ENCODE data around the gene HAPSTR1.

HAPSTR1 gene

DNA sequence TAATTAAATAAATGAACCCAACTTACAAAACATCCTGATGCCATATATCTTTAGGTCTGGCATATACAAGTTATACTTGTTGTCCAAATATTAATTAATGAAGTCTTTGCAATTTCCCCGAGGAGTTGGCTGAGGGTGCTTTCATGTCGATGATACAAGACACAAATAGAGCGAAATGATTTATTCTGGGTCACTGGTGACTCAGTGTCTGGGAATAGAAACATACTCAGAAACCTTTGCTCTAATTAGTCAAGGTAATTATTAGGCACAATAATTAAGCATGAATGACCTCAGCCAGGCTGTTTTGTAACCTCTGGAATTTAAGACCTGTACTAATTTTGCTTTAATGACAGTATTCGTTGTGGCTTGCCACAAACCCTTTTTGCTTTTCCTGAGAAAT, 37.0 kb upstream of the HAPSTR1 start:
- Histone ChIP-seq H3K4me1 (ENCODE audit: insufficient read depth, low read length) (0 out of 2 replicates have a peak, but pooled peaks cover 4% of the 10 kb centered on the region), H3K27me3 (ENCODE audit: insufficient read depth, low read length) (no peaks in the 10 kb centered on the region), H3K9me3 (ENCODE audit: insufficient read depth, low read depth, low read length) (no peaks in the 10 kb centered on the region), H3K27ac (ENCODE audit: low read length) (no peak overlapping the region), H3K4me3 (ENCODE audit: low read length) (no peak overlapping the region), H3K36me3 (ENCODE audit: insufficient read depth, low read depth, low read length) (no peaks in the 10 kb centered on the region), H3K9ac (ENCODE audit: low read depth, low read length) (no peak overlapping the region)

DNA sequence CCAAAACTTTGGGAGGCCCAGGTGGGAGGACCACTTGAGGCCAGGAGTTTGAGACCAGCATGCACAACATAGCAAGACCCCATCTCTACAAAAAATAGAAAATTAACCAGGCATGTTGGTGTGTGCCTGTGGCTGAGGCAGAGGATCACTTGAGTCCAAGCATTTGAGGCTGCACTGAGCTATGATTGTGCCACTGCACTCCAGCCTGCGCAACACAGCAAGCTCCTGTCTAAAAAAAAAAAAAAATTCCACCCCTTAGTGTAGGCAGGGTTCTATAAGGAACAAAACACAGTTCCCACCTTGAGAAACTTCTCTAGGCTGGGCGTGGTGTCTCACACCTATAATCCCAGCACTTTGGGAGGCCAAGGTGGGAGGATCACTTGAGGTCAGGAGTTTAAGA, 36.3 kb upstream of the HAPSTR1 start:
- Histone ChIP-seq H3K27me3 (ENCODE audit: insufficient read depth, low read length) (no peaks in the 10 kb centered on the region), H3K4me3 (ENCODE audit: low read length) (no peak overlapping the region), H3K9me3 (ENCODE audit: insufficient read depth, low read depth, low read length) (no peaks in the 10 kb centered on the region), H3K9ac (ENCODE audit: low read depth, low read length) (no peak overlapping the region), H3K36me3 (ENCODE audit: insufficient read depth, low read depth, low read length) (no peaks in the 10 kb centered on the region), H3K4me1 (ENCODE audit: insufficient read depth, low read length) (0 out of 2 replicates have a peak, but pooled peaks cover 4% of the 10 kb centered on the region), H3K27ac (ENCODE audit: low read length) (no peak overlapping the region)

DNA sequence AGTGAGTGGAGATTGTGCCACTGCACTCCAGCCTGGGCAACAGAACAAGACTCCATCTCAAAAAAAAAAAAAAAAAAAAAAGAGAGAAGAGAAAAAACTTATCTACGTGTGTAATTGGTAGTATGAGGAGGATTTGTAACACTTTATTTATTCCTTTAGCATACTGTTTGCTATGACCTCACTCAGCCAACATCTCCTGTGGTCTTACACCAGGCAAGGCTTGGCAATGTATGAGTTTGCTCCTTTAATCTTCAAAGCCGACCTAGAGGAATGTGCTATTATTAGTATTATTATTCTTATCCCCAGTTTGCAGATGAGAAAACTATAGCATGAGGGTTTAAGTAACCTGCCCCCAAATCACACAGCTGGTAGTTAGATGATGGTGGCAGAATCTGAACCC, 35.8 kb upstream of the HAPSTR1 start:
- Histone ChIP-seq H3K9me3 (ENCODE audit: insufficient read depth, low read depth, low read length) (no peaks in the 10 kb centered on the region), H3K4me3 (ENCODE audit: low read length) (no peak overlapping the region), H3K27ac (ENCODE audit: low read length) (no peak overlapping the region), H3K9ac (ENCODE audit: low read depth, low read length) (no peak overlapping the region), H3K36me3 (ENCODE audit: insufficient read depth, low read depth, low read length) (no peaks in the 10 kb centered on the region), H3K4me1 (ENCODE audit: insufficient read depth, low read length) (0 out of 2 replicates have a peak, but pooled peaks cover under 1% of the 10 kb centered on the region), H3K27me3 (ENCODE audit: insufficient read depth, low read length) (no peaks in the 10 kb centered on the region)

DNA sequence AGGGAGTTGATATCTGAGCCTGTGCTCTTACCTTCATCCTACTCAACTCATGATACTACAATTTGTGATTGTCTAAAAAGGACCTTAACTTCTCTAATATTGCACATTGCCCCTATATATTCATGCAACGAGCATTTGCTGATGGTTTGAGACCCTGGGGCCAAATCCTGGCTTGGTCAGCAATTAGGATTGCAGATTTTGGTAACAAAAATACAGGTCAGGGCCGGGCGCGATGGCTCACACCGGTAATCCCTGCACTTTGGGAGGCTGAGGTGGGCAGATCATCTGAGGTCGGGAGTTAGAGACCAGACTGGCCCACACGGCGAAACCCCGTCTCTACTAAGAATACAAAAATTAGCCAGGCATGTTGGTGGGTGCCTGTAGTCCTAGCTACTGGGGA, 35.4 kb upstream of the HAPSTR1 start:
- no peaks in the 10 kb centered on the region for H3K27me3 ChIP-seq (ENCODE audit: insufficient read depth, low read length)
- H3K4me3 ChIP-seq (ENCODE audit: low read length), result no peak overlapping the region

DNA sequence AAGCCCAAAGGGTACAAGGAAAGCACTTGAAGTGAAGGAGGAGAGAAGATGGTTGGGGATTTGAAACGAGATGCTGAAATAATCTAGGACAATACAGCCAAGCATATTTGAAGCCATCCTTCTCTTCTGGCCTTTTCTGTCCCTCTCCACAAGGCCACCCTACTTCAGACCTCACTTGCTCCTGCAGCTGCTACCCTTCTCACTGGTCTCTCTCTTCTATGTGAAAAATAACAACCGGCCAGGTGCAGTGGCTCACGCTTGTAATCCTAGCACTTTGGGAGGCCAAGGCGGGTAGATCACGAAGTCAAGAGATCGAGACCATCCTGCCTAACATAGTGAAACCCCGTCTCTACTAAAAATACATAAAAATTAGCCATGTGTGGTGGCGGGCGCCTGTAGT, 33.2 kb upstream of the HAPSTR1 start:
- Histone ChIP-seq H3K36me3 (ENCODE audit: insufficient read depth, low read depth, low read length) (no peaks in the 10 kb centered on the region), H3K27ac (ENCODE audit: low read length) (no peak overlapping the region), H3K9ac (ENCODE audit: low read depth, low read length) (no peak overlapping the region), H3K27me3 (ENCODE audit: insufficient read depth, low read length) (no peaks in the 10 kb centered on the region), H3K9me3 (ENCODE audit: insufficient read depth, low read depth, low read length) (no peaks in the 10 kb centered on the region), H3K4me3 (ENCODE audit: low read length) (no peak overlapping the region), H3K4me1 (ENCODE audit: insufficient read depth, low read length) (no peaks in the 10 kb centered on the region)

More for the DNA sequence above, 35.4 kb upstream of the HAPSTR1 start:
- no peaks in the 10 kb centered on the region for H3K36me3 ChIP-seq (ENCODE audit: insufficient read depth, low read depth, low read length)
- no peaks in the 10 kb centered on the region for H3K4me1 ChIP-seq (ENCODE audit: insufficient read depth, low read length)
- no peak overlapping the region for H3K9ac ChIP-seq (ENCODE audit: low read depth, low read length)
- no peak overlapping the region for H3K27ac ChIP-seq (ENCODE audit: low read length)
- H3K9me3 ChIP-seq (ENCODE audit: insufficient read depth, low read depth, low read length), result no peaks in the 10 kb centered on the region

DNA sequence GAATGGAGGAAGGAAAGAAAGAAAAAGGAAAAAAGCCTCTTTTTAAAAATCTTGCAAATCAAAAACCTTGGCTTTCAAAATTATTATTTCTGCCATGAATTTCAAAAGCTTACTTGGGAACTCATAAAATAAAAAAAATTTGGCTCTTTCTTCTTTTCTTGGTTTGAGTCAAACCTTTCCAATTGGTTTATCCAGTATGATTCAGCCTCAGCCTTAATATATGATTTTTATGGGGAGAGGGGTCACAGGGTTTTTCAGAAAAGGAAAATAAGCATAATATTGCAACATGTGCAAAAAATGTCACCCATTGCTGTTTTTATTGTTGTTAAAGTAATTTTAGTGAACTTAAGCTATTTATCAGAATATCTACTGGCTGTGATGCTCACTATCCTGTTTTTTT, 31.2 kb upstream of the HAPSTR1 start:
- no peak overlapping the region for H3K27ac ChIP-seq (ENCODE audit: low read length)
- H3K36me3 ChIP-seq (ENCODE audit: insufficient read depth, low read depth, low read length), result no peaks in the 10 kb centered on the region
- H3K27me3 ChIP-seq (ENCODE audit: insufficient read depth, low read length), result no peaks in the 10 kb centered on the region
- no peaks in the 10 kb centered on the region for H3K4me1 ChIP-seq (ENCODE audit: insufficient read depth, low read length)
- H3K9me3 ChIP-seq (ENCODE audit: insufficient read depth, low read depth, low read length), result no peaks in the 10 kb centered on the region
- H3K9ac ChIP-seq (ENCODE audit: low read depth, low read length), result no peak overlapping the region
- H3K4me3 ChIP-seq (ENCODE audit: low read length), result no peak overlapping the region

DNA sequence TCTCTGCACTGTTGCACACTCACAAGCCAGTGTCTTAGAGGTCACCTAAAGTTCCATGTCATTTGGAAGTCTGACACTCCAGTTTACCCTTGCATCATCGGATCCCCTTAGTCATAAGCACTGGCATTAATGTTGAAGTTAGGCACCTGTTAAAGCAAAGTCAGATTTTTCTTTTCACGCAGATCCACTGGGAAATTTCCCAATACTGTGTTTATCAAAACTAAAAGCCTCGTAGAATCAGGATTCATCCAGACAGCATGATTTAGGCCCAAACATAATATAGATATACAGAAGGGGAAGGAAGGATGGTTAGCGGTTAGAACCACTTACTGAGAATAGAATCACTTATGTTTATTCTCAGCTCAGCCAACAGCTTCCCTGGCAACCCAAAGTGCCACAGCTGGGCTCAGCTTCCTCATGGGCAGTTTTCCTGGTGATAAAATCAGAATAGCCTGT, 30.1 kb upstream of the HAPSTR1 start:
- H3K27me3 ChIP-seq (ENCODE audit: insufficient read depth, low read length), result no peaks in the 10 kb centered on the region
- no peak overlapping the region for H3K27ac ChIP-seq (ENCODE audit: low read length)
- H3K4me3 ChIP-seq (ENCODE audit: low read length), result no peak overlapping the region
- H3K4me1 ChIP-seq (ENCODE audit: insufficient read depth, low read length), result no peaks in the 10 kb centered on the region
- no peak overlapping the region for H3K9ac ChIP-seq (ENCODE audit: low read depth, low read length)
- no peaks in the 10 kb centered on the region for H3K36me3 ChIP-seq (ENCODE audit: insufficient read depth, low read depth, low read length)
- H3K9me3 ChIP-seq (ENCODE audit: insufficient read depth, low read depth, low read length), result no peaks in the 10 kb centered on the region

DNA sequence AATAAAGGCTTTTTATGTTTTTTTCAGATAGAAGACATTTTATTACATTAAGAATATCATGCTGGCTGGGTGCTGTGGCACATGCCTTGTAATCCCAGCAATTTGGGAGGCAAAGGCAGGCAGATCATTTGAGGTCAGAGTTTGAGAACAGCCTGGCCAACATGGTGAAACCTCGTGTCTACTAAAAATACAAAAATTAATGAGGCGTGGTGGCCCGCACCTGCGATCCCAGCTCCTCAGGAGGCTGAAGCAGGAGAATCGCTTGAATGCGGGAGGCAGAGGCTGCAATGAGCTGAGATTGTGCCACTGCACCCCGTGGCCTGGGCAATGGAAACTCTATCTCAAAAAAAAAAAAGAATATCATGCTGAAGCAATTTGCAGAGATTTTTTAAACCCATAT, 29.1 kb upstream of the HAPSTR1 start:
- Histone ChIP-seq H3K27ac (ENCODE audit: low read length) (no peak overlapping the region), H3K4me1 (ENCODE audit: insufficient read depth, low read length) (no peaks in the 10 kb centered on the region), H3K36me3 (ENCODE audit: insufficient read depth, low read depth, low read length) (no peaks in the 10 kb centered on the region), H3K9me3 (ENCODE audit: insufficient read depth, low read depth, low read length) (no peaks in the 10 kb centered on the region), H3K27me3 (ENCODE audit: insufficient read depth, low read length) (no peaks in the 10 kb centered on the region), H3K4me3 (ENCODE audit: low read length) (no peak overlapping the region), H3K9ac (ENCODE audit: low read depth, low read length) (no peak overlapping the region)

DNA sequence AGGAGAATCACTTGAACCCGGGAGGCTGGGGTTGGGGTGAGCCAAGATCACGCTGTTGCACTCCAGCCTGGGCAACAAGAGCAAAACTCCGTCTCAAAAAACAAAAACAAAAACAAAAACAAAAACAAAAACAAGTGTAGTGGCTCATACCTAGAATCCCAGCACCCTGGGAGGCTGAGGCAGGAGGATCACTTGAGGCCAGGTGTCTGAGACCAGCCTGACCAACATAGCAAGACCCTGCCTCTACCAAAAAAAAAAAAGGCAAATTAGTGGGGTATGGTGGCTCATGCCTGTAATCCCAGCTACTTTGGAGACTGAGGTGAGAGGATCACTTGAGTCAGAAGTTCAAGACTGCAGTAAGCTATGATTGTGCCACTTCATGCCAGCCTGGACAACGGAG, 26.4 kb upstream of the HAPSTR1 start:
- Histone ChIP-seq H3K9ac (ENCODE audit: low read depth, low read length) (no peak overlapping the region), H3K27ac (ENCODE audit: low read length) (no peak overlapping the region), H3K36me3 (ENCODE audit: insufficient read depth, low read depth, low read length) (no peaks in the 10 kb centered on the region), H3K27me3 (ENCODE audit: insufficient read depth, low read length) (no peaks in the 10 kb centered on the region), H3K4me1 (ENCODE audit: insufficient read depth, low read length) (no peaks in the 10 kb centered on the region), H3K9me3 (ENCODE audit: insufficient read depth, low read depth, low read length) (no peaks in the 10 kb centered on the region), H3K4me3 (ENCODE audit: low read length) (no peak overlapping the region)

DNA sequence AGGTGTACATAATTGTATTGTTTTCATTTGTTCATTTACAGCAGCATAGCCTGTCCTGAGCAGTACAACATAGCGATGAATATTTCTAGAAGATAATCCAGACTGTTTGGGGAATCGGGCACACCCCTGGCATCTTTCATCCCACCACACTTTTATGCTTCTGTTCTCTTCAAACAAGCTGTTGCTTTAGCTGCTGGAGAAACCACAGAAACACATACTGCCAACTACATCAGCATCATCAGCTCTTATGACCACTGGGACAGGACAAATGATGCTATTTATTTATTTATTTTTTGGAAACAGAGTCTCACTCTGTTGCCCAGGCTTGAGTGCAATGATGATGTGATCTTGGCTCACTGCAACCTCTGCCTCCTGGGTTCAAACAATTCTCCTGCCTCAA, 22.6 kb upstream of the HAPSTR1 start:
- Histone ChIP-seq H3K9ac (ENCODE audit: low read depth, low read length) (no peak overlapping the region), H3K4me1 (ENCODE audit: insufficient read depth, low read length) (no peaks in the 10 kb centered on the region), H3K27ac (ENCODE audit: low read length) (no peak overlapping the region), H3K9me3 (ENCODE audit: insufficient read depth, low read depth, low read length) (no peaks in the 10 kb centered on the region), H3K36me3 (ENCODE audit: insufficient read depth, low read depth, low read length) (no peaks in the 10 kb centered on the region), H3K4me3 (ENCODE audit: low read length) (no peak overlapping the region), H3K27me3 (ENCODE audit: insufficient read depth, low read length) (no peaks in the 10 kb centered on the region)

DNA sequence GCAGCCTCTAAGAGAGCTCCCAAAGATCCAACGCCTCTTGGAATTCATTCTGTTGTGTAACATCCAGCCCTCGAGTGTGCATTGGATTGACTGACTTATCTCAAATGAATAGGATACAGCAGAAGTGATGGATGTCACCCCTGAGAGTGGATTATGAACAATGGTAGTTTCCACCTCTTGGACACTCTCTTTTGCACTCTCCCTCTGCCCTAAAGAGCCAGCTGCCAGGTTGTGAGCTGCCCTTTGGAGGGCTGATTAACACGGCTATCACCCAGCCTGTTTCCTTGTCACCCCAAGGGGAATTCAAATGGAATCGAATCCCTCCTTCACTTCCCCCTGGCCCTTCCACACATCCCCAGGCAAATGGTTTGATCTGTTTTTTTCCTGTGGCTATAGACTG, 21.2 kb upstream of the HAPSTR1 start:
- Histone ChIP-seq H3K36me3 (ENCODE audit: insufficient read depth, low read depth, low read length) (no peaks in the 10 kb centered on the region), H3K9ac (ENCODE audit: low read depth, low read length) (no peak overlapping the region), H3K9me3 (ENCODE audit: insufficient read depth, low read depth, low read length) (no peaks in the 10 kb centered on the region), H3K27me3 (ENCODE audit: insufficient read depth, low read length) (no peaks in the 10 kb centered on the region), H3K4me1 (ENCODE audit: insufficient read depth, low read length) (no peaks in the 10 kb centered on the region), H3K4me3 (ENCODE audit: low read length) (no peak overlapping the region), H3K27ac (ENCODE audit: low read length) (no peak overlapping the region)

DNA sequence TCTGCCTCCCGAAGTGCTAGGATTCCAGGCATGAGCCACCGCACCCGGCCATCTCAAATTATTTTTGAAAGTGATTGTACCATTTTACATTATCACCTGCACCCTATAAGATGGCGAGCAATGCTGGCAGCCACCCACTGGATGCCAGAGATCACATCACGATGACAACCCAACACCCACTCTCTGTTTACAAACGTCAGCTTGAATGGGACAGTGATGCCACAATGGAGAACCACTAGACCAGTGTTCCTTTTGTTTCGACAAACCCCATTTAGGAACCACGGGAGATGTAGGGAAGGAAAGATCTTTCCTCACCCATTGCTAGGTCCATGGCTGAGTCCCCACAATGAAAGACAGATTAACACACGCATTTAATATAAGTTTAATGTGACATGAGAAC, 20.1 kb upstream of the HAPSTR1 start:
- H3K36me3 ChIP-seq (ENCODE audit: insufficient read depth, low read depth, low read length), result no peaks in the 10 kb centered on the region
- H3K27me3 ChIP-seq (ENCODE audit: insufficient read depth, low read length), result no peaks in the 10 kb centered on the region
- H3K9me3 ChIP-seq (ENCODE audit: insufficient read depth, low read depth, low read length), result no peaks in the 10 kb centered on the region
- no peak overlapping the region for H3K4me3 ChIP-seq (ENCODE audit: low read length)
- H3K9ac ChIP-seq (ENCODE audit: low read depth, low read length), result no peak overlapping the region
- H3K4me1 ChIP-seq (ENCODE audit: insufficient read depth, low read length), result peaks cover 3% of the 10 kb centered on the region; the same call in 1 of the 2 replicates
- no peak overlapping the region for H3K27ac ChIP-seq (ENCODE audit: low read length)
